Nephron progenitor cell (in vitro differentiated cells): ENCODE measurements around the gene MRPL16.

ENCODE experiments used
- DNase-seq: peaks from one replicate; pipeline ENCODE4 v3.0.0; 2021
- H3K27ac Mint-ChIP-seq: 2 replicates; pipeline ENCODE4 v1.8.0; 2021; ENCODE audit warnings: mild to moderate bottlenecking, moderate library complexity, mixed read lengths
- H3K27me3 Mint-ChIP-seq: 2 replicates; pipeline ENCODE4 v1.8.0; 2021; ENCODE audit warnings: mild to moderate bottlenecking, low read depth, mixed read lengths; ENCODE audit not compliant: poor library complexity
- H3K36me3 Mint-ChIP-seq: 2 replicates; pipeline ENCODE4 v1.8.0; 2021; ENCODE audit warnings: low read depth, mixed read lengths
- H3K4me1 Mint-ChIP-seq: 2 replicates; pipeline ENCODE4 v1.8.0; 2021; ENCODE audit warnings: mixed read lengths
- H3K4me3 Mint-ChIP-seq: 2 replicates; pipeline ENCODE4 v1.8.0; 2021; ENCODE audit warnings: mild to moderate bottlenecking, moderate library complexity, mixed read lengths
- H3K9me3 Mint-ChIP-seq: 2 replicates; pipeline ENCODE4 v1.8.0; 2021; ENCODE audit warnings: mild to moderate bottlenecking, moderate library complexity, mixed read lengths
- TF ChIP-seq, protein P1 (sequence below): fragments of 200-600 bp; sonication (generic); IDR thresholded peaks from 2 replicates; pipeline ENCODE4 v1.5.0; 2021; ENCODE audit warnings: antibody characterized with exemption

Gene MRPL16

DNA sequence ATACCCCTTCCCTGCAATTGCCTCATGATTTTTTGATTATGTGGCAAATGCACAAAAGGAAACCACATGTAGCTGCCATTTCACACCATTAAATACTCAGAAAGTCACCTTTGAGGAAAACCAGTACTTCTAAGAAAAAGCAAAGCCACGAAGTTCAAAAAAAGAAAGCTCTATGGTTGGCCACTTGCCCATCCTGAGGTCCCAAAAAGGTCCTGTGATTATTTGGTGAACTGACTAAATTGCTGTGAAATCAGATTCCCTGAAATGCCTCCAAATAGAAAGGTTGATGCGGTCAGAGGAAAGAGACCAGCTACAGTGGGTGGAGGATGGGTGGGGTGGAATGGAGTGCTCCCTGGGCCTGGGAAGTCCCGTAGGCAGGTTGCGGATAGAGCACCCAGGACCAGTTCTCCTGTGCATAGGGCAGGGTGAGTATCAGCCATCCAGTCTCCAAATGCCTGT is 26.9 kb downstream of the MRPL16 start:
- Mint-ChIP-seq H3K36me3 (peaks cover 36% of the 10 kb centered on the region), H3K27me3 (peaks cover 4% of the 10 kb centered on the region), H3K27ac (no peak overlapping the region), H3K9me3 (peaks cover 6% of the 10 kb centered on the region), H3K4me1 (no peaks in the 10 kb centered on the region), H3K4me3 (no peak overlapping the region)
- TF ChIP-seq, protein P1, sequence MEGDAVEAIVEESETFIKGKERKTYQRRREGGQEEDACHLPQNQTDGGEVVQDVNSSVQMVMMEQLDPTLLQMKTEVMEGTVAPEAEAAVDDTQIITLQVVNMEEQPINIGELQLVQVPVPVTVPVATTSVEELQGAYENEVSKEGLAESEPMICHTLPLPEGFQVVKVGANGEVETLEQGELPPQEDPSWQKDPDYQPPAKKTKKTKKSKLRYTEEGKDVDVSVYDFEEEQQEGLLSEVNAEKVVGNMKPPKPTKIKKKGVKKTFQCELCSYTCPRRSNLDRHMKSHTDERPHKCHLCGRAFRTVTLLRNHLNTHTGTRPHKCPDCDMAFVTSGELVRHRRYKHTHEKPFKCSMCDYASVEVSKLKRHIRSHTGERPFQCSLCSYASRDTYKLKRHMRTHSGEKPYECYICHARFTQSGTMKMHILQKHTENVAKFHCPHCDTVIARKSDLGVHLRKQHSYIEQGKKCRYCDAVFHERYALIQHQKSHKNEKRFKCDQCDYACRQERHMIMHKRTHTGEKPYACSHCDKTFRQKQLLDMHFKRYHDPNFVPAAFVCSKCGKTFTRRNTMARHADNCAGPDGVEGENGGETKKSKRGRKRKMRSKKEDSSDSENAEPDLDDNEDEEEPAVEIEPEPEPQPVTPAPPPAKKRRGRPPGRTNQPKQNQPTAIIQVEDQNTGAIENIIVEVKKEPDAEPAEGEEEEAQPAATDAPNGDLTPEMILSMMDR = no peak
- DNase-seq = no peak

DNA sequence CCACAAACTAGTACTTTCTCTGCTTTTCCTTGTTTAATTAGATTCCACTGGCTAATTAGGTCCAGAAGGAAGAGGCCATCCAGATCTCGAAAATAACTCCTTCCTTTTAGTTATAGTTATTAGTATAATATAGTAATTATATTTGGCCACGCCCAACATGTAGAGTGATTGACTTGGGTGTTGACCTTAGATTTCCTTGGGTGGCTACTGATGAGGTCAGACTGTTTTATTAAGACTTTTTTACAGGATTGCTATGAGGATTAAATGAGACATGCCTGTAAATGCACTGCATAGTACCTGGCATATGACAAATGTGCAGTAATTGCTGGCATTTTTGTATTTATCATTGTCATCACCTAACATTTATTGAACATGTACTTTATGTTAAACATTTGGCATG is 28.5 kb downstream of the MRPL16 start:
- H3K4me3 Mint-ChIP-seq = no peak overlapping the region
- H3K27me3 Mint-ChIP-seq = no peaks in the 10 kb centered on the region
- TF ChIP-seq, protein P1 = no peak
- H3K36me3 Mint-ChIP-seq = peaks cover 31% of the 10 kb centered on the region
- DNase-seq = no peak
- peaks cover 5% of the 10 kb centered on the region for H3K4me1 Mint-ChIP-seq
- H3K9me3 Mint-ChIP-seq = peaks cover 6% of the 10 kb centered on the region
- H3K27ac Mint-ChIP-seq = no peak overlapping the region

DNA sequence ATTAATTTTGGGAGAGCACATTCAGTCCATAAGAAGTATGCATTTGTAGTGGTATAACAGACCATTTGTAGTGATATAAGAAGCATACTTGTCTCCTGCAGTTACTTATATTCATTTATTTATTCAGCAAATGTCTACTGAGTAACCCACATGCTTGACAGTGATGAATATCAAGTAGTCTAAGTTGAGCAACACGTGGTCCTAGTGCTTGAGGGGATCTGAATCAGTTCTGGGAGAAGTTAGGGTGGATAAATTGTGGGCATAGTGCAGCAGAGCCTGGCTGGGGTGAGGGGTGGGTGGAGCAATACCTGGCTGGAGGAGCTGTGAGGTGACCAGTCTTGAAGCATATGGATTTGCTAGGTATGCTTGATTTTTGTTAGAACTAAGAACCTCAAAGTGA is 31.1 kb downstream of the MRPL16 start:
- TF ChIP-seq, protein P1 = no peak
- H3K27ac Mint-ChIP-seq = no peak overlapping the region

DNA sequence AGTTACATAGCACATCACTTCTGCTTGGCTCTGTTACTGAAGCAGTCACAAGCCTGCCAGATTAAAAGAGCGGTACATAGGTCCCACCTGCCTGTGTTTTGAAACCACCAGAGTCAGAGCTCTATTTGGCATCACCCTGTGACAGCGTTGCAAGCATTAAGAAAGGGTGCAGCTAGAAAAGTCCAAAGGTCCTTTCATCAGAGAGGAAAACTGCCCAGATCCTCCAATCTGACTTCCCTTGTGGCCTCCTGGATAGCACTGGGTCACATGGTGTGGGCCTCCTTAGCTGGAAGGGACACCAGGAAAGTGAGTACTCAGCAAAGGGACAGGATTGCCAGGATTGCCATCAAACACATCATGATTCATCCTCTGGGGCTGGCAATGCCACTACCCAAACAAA is 32.5 kb downstream of the MRPL16 start:
- H3K9me3 Mint-ChIP-seq = no peaks in the 10 kb centered on the region
- TF ChIP-seq, protein P1 = no peak
- peaks cover 25% of the 10 kb centered on the region for H3K36me3 Mint-ChIP-seq
- peaks cover 5% of the 10 kb centered on the region for H3K4me1 Mint-ChIP-seq
- H3K27ac Mint-ChIP-seq = no peak overlapping the region
- H3K4me3 Mint-ChIP-seq = no peak overlapping the region
- DNase-seq = no peak
- no peaks in the 10 kb centered on the region for H3K27me3 Mint-ChIP-seq

More for the DNA sequence above, 31.1 kb downstream of the MRPL16 start:
- peaks cover 26% of the 10 kb centered on the region for H3K36me3 Mint-ChIP-seq
- no peak for DNase-seq
- H3K4me1 Mint-ChIP-seq = peaks cover 5% of the 10 kb centered on the region
- peaks cover 5% of the 10 kb centered on the region for H3K9me3 Mint-ChIP-seq
- no peaks in the 10 kb centered on the region for H3K27me3 Mint-ChIP-seq
- no peak overlapping the region for H3K4me3 Mint-ChIP-seq

DNA sequence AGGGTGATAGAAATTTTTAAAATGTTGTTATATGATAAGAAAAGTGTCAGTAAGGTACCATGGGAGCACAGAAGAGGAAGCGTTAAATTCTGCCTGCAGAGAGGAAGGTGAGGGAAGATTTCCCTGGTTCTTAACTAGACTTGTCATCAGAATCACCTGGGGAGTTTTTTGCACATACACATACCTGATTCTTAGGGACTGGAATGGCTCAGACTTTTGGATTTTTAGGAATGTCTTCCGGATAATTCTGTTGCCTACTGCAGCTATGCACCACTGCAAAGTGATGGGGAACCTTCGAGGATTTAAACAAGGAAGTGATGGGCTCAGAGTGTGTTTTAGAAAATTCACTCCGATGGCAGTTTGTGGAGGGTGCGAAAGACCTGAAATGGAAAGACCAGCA is 33.5 kb downstream of the MRPL16 start:
- no peaks in the 10 kb centered on the region for H3K27me3 Mint-ChIP-seq
- no peak for DNase-seq
- no peak overlapping the region for H3K4me3 Mint-ChIP-seq
- H3K4me1 Mint-ChIP-seq = peaks cover 5% of the 10 kb centered on the region
- no peaks in the 10 kb centered on the region for H3K9me3 Mint-ChIP-seq
- TF ChIP-seq, protein P1 = no peak
- peaks cover 25% of the 10 kb centered on the region for H3K36me3 Mint-ChIP-seq
- H3K27ac Mint-ChIP-seq = no peak overlapping the region

DNA sequence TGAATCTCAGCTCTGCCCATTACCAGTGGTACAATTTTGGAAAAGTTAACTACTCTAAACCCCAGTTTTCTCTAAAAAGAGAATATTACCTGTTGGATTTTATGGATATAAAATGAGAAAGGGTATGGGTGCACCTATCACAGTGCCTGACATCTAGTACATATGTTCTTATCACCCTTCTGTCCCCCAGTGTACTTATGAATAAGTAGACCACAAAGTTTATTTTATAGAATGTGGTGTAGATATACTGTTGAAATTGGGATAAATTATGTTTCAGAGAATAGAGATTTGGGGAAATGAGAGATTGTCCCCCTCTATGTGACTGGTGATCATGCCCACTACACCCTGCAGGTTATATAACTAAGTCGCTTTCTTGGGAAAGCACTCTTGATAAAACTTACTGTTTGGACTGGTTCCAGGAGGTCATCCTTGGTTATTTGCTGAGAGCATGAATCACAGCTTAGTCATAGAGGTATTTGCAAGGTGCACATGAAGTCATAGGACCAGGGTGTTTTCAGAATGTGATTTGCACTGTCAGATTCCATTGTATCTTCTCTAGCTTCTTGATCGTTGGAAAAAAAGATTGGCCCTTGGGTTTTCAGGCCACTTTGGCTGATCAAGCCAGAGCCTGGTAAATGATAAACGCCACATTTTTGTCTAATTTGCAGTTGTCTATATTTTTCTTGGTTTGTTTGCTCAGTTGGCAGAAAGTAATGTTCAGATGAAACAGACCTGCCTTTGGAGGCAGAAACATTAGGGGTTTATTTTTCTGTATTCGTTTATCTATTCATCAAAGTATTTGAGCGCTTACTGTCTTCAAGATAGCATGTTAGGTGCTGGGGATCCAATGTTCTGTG is 34.1 kb downstream of the MRPL16 start:
- Mint-ChIP-seq H3K27me3 (no peaks in the 10 kb centered on the region), H3K4me1 (peaks cover 6% of the 10 kb centered on the region), H3K27ac (no peak overlapping the region), H3K9me3 (no peaks in the 10 kb centered on the region), H3K36me3 (peaks cover 19% of the 10 kb centered on the region), H3K4me3 (no peak overlapping the region)
- DNase-seq = no peak
- TF ChIP-seq, protein P1 = no peak
